HepG2 (cell line): ENCODE measurements around the gene UTS2R. TPM values are rescaled to one million over a fixed set of nuclear protein-coding genes. Genes with fewer than 3 reads are reported as not detected.

ENCODE experiments used
- ARHGAP35 ChIP-seq: sonication (generic); formaldehyde crosslinking; IDR thresholded peaks from 2 replicates; pipeline ENCODE4 v1.9.0; 2022; ENCODE audit warnings: mild to moderate bottlenecking, inconsistent platforms, moderate library complexity, missing genetic modification reagents, borderline replicate concordance
- BORCS8-MEF2B ChIP-seq: sonication (generic); formaldehyde crosslinking; IDR thresholded peaks from 2 replicates; pipeline ENCODE4 v1.8.0; 2022; ENCODE audit warnings: mild to moderate bottlenecking, missing genetic modification reagents
- CREBL2 ChIP-seq: sonication (generic); formaldehyde crosslinking; IDR thresholded peaks from 2 replicates; pipeline ENCODE4 v1.8.1; 2023; ENCODE audit warnings: missing genetic modification reagents, mild to moderate bottlenecking, borderline replicate concordance
- HIVEP1 ChIP-seq: sonication (generic); formaldehyde crosslinking; IDR thresholded peaks from 2 replicates; pipeline ENCODE4 v1.4.0; 2020; ENCODE audit warnings: mild to moderate bottlenecking, missing genetic modification reagents
- MBNL3 ChIP-seq: fragments of 250-450 bp; sonication (Bioruptor Pico); conservative IDR thresholded peaks from 2 replicates; pipeline ENCODE4 v1.8.0; 2022; ENCODE audit warnings: mild to moderate bottlenecking, inconsistent platforms
- MEIS2 ChIP-seq: sonication (generic); formaldehyde crosslinking; IDR thresholded peaks from 2 replicates; pipeline ENCODE4 v1.9.0; 2021; ENCODE audit warnings: mild to moderate bottlenecking, missing genetic modification reagents
- PAXIP1 ChIP-seq: sonication (generic); formaldehyde crosslinking; conservative IDR thresholded peaks from 2 replicates; pipeline ENCODE4 v1.4.0; 2020; ENCODE audit warnings: mild to moderate bottlenecking, missing genetic modification reagents, moderate library complexity
- RBM39 ChIP-seq: fragments of 200-400 bp; formaldehyde crosslinking; IDR thresholded peaks from one replicate; pipeline ENCODE4 v1.6.1; 2018; ENCODE audit warnings: antibody characterized with exemption, mild to moderate bottlenecking, low read depth, low read length; ENCODE audit not compliant: poor library complexity, severe bottlenecking
- SNAPC4 ChIP-seq: sonication (generic); formaldehyde crosslinking; IDR thresholded peaks from 2 replicates; pipeline ENCODE4 v1.4.0; 2020; ENCODE audit warnings: mild to moderate bottlenecking, missing genetic modification reagents
- TRAFD1 ChIP-seq: sonication (generic); formaldehyde crosslinking; IDR thresholded peaks from 2 replicates; pipeline ENCODE4 v1.5.1; 2020; ENCODE audit warnings: missing genetic modification reagents, mild to moderate bottlenecking, borderline replicate concordance
- ZMYM3 ChIP-seq: sonication (generic); formaldehyde crosslinking; IDR thresholded peaks from 2 replicates; pipeline ENCODE4 v1.5.1; 2020; ENCODE audit warnings: mild to moderate bottlenecking, missing genetic modification reagents
- ZNF251 ChIP-seq: sonication (generic); formaldehyde crosslinking; IDR thresholded peaks from 2 replicates; pipeline ENCODE4 v1.9.0; 2021; ENCODE audit warnings: mild to moderate bottlenecking, missing genetic modification reagents
- ZNF383 ChIP-seq: sonication (generic); formaldehyde crosslinking; IDR thresholded peaks from 2 replicates; pipeline ENCODE4 v1.4.0; 2020; ENCODE audit warnings: missing genetic modification reagents, mild to moderate bottlenecking, borderline replicate concordance
- ZNF513 ChIP-seq: sonication (generic); formaldehyde crosslinking; conservative IDR thresholded peaks from 2 replicates; pipeline ENCODE4 v1.5.0; 2020; ENCODE audit warnings: missing genetic modification reagents
- ZNF850 ChIP-seq: sonication (generic); formaldehyde crosslinking; conservative IDR thresholded peaks from 2 replicates; pipeline ENCODE4 v1.9.0; 2021; ENCODE audit warnings: mild to moderate bottlenecking, missing genetic modification reagents
- polyA plus RNA-seq, 8 experiments: library from polyadenylated mRNA; depleted of rRNA in 3 of 8; stranded (reverse) in 7 of 8; unstranded in 1 of 8; fragments of >200 nt; fragmentation: Illumina TruSeq in 4 of 8; extraction: Trizol in 4 of 8; gene quantifications; 2 replicates each; pipeline versions ENCODE4 v1.2.1 to v1.2.3, GENCODE V29; 2011 to 2016; ENCODE audit warnings: low read depth in 4 of 8, missing spikeins in 1 of 8, mixed read lengths in 1 of 8; ENCODE audit not compliant: insufficient read depth in 1 of 8
- total RNA-seq, 5 experiments: library from RNA; depleted of rRNA; stranded (reverse); fragments of >200 nt; fragmentation: Illumina TruSeq; extraction: Trizol; gene quantifications; 2 replicates each; pipeline ENCODE4 v1.2.3, GENCODE V29; 2016; ENCODE audit warnings: low read depth in 1 of 5

UTS2R gene
- total and polyA plus RNA-seq, 2 of the 13 experiments (the other 11 are each of a cell fraction or from before 2014, with no cell fraction given): 0.13 to 0.15 TPM

GRCh38 chr17:82330322-82331239 lies 41.0 kb upstream of the UTS2R start (continued):
- peak; percentile 61; the same call in 1 of the 2 replicates for TF ChIP-seq SNAPC4 (CRISPR knock-in tag)
- TF ChIP-seq ZNF513 (CRISPR knock-in tag): no peak
- no peak for TF ChIP-seq MBNL3 (CRISPR knock-in tag)
- TF ChIP-seq CREBL2 (CRISPR knock-in tag): no peak
- TF ChIP-seq PAXIP1 (CRISPR knock-in tag): peak; percentile 87
- peak; percentile 82 for TF ChIP-seq ZMYM3 (CRISPR knock-in tag)
- TF ChIP-seq RBM39: peak; percentile 69
- peak; percentile 52; the same call in 1 of the 2 replicates for TF ChIP-seq TRAFD1 (CRISPR knock-in tag)
- no peak; the same call in 1 of the 2 replicates for TF ChIP-seq HIVEP1
- TF ChIP-seq BORCS8-MEF2B (CRISPR knock-in tag): peak; percentile 80
- TF ChIP-seq ARHGAP35 (CRISPR knock-in tag): peak; percentile 50; the same call in 1 of the 2 replicates
- TF ChIP-seq ZNF251 (CRISPR knock-in tag): 0 out of 2 replicates have a peak, but pooled peaks have one; percentile 21
- 0 out of 2 replicates have a peak, but pooled peaks have one; percentile 70 for TF ChIP-seq ZNF383 (CRISPR knock-in tag)
- no peak for TF ChIP-seq ZNF850
- no peak for TF ChIP-seq MEIS2 (CRISPR knock-in tag)
